Measurements from ENCODE around the gene ST8SIA2. TPM values are rescaled to one million over a fixed set of nuclear protein-coding genes. Genes with fewer than 3 reads are reported as not detected.

Gene ST8SIA2
- total RNA-seq, 6 experiments from 2014 or later: 0.05 to 0.12 TPM; not detected in 4

GRCh38 chr15:92460023-92460422, 66.3 kb downstream of the ST8SIA2 start:
- Mint-ChIP-seq H3K36me3 (ENCODE audit: low read depth) (no peaks in the 10 kb centered on the region), H3K4me1 (ENCODE audit: low read depth) (no peaks in the 10 kb centered on the region), H3K4me3 (no peak overlapping the region), H3K27me3 (ENCODE audit: insufficient read depth) (peaks cover 11% of the 10 kb centered on the region; the same call in 1 of the 2 replicates), H3K9me3 (peaks cover 10% of the 10 kb centered on the region), H3K27ac (no peak overlapping the region)
- TF ChIP-seq, protein P1, sequence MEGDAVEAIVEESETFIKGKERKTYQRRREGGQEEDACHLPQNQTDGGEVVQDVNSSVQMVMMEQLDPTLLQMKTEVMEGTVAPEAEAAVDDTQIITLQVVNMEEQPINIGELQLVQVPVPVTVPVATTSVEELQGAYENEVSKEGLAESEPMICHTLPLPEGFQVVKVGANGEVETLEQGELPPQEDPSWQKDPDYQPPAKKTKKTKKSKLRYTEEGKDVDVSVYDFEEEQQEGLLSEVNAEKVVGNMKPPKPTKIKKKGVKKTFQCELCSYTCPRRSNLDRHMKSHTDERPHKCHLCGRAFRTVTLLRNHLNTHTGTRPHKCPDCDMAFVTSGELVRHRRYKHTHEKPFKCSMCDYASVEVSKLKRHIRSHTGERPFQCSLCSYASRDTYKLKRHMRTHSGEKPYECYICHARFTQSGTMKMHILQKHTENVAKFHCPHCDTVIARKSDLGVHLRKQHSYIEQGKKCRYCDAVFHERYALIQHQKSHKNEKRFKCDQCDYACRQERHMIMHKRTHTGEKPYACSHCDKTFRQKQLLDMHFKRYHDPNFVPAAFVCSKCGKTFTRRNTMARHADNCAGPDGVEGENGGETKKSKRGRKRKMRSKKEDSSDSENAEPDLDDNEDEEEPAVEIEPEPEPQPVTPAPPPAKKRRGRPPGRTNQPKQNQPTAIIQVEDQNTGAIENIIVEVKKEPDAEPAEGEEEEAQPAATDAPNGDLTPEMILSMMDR (IDR thresholded peaks at IDR 0.05): no peak
- DNase-seq: no peak

DNA sequence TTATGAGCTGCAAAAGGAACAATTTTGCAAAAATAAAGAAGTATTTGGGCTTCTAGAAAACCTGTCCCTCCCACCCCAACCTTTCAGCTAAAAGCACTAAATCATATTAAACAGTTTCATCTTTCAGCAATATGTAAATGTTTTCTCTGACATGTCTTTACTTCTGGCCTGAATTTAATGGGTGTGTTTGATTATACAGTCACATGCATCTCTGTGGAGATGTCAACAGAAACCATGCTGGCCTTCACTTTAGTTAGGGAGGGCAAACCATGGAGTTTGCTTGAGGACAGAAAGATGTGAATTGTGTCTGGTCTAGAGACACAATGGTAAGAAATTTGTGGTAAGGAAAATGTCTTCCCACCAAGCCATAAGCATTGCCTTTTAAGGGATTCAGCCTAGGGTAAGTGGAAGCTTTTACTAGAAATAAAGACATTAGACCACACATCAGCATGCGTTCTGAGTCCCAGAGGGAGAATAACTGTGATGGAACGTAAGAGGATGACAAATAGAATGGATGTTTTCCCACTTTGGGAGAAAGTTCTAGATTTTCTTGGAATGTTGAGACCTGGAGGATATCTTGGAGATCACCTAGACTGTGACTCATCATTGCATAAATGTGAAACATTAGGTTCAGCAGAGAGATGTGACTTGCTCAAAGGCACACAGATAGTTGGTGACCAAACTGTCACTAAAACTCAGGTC, 68.9 kb downstream of the ST8SIA2 start:
- H3K36me3 Mint-ChIP-seq (ENCODE audit: low read depth): no peaks in the 10 kb centered on the region
- DNase-seq: no peak
- no peak overlapping the region for H3K4me3 Mint-ChIP-seq
- peaks cover 13% of the 10 kb centered on the region for H3K9me3 Mint-ChIP-seq
- no peak overlapping the region for H3K27ac Mint-ChIP-seq
- no peaks in the 10 kb centered on the region for H3K4me1 Mint-ChIP-seq (ENCODE audit: low read depth)
- TF ChIP-seq, protein P1 (IDR thresholded peaks at IDR 0.05): no peak
- H3K27me3 Mint-ChIP-seq (ENCODE audit: insufficient read depth): peaks cover 14% of the 10 kb centered on the region

- peaks cover 19% of the 10 kb centered on the region for H3K9me3 Mint-ChIP-seq
- DNase-seq: no peak
- H3K4me1 Mint-ChIP-seq (ENCODE audit: low read depth): no peaks in the 10 kb centered on the region
- H3K4me3 Mint-ChIP-seq: no peak overlapping the region
- no peaks in the 10 kb centered on the region for H3K36me3 Mint-ChIP-seq (ENCODE audit: low read depth)
- peaks cover 10% of the 10 kb centered on the region for H3K27me3 Mint-ChIP-seq (ENCODE audit: insufficient read depth)
- TF ChIP-seq, protein P1 (IDR thresholded peaks at IDR 0.05): no peak
- H3K27ac Mint-ChIP-seq: no peak overlapping the region
Observed at GRCh38 chr15:92463352-92463751, 69.7 kb downstream of the ST8SIA2 start.

DNA sequence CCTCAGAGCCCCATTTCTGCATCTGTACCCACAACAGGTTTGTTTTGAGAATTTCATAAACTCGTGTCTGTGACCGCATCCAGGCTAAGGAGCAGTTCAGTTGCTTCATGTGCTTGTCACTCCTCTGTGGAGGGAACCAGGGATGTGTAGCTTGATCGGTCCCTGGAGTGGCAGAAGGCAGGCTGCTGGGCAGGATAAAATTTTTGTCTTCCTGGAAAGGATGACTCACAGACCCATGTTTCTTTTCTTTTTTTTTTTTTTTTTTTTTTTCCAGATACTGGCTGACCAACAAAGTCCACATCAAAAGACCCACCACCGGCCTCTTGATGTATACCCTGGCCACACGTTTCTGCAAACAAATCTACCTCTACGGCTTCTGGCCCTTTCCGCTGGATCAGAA, 70.1 kb downstream of the ST8SIA2 start:
- Mint-ChIP-seq H3K9me3 (peaks cover 20% of the 10 kb centered on the region), H3K27ac (no peak overlapping the region), H3K4me1 (ENCODE audit: low read depth) (no peaks in the 10 kb centered on the region), H3K36me3 (ENCODE audit: low read depth) (no peaks in the 10 kb centered on the region), H3K27me3 (ENCODE audit: insufficient read depth) (peaks cover 10% of the 10 kb centered on the region), H3K4me3 (no peak overlapping the region)
- TF ChIP-seq, protein P1 (IDR thresholded peaks at IDR 0.05): no peak
- DNase-seq: no peak

GRCh38 chr15:92466834-92467233, 73.2 kb downstream of the ST8SIA2 start:
- TF ChIP-seq, protein P1 (IDR thresholded peaks at IDR 0.05): no peak
- Mint-ChIP-seq H3K4me3 (no peak overlapping the region), H3K27ac (no peak overlapping the region), H3K27me3 (ENCODE audit: insufficient read depth) (peaks cover 10% of the 10 kb centered on the region), H3K9me3 (peaks cover 15% of the 10 kb centered on the region), H3K36me3 (ENCODE audit: low read depth) (no peaks in the 10 kb centered on the region), H3K4me1 (ENCODE audit: low read depth) (no peaks in the 10 kb centered on the region)
- DNase-seq: no peak

Measured in HFFc6 (cell line).